Suppressor macrophage (primary cell): ENCODE data around the gene PDZK1IP1.
"Not testable (repeated sequence)": the region's sequence is repeated elsewhere in the genome, so short reads cannot be mapped to it uniquely, and the experiment has no call there.

ENCODE experiments used
- DNase-seq, 4 experiments: peaks; one replicate each; pipeline ENCODE4 v3.0.0-alpha.2; 2020 to 2022

PDZK1IP1 gene

GRCh38 chr1:47223921-47224675 lies 34.3 kb upstream of the PDZK1IP1 start:
- DNase-seq = no peak

DNA sequence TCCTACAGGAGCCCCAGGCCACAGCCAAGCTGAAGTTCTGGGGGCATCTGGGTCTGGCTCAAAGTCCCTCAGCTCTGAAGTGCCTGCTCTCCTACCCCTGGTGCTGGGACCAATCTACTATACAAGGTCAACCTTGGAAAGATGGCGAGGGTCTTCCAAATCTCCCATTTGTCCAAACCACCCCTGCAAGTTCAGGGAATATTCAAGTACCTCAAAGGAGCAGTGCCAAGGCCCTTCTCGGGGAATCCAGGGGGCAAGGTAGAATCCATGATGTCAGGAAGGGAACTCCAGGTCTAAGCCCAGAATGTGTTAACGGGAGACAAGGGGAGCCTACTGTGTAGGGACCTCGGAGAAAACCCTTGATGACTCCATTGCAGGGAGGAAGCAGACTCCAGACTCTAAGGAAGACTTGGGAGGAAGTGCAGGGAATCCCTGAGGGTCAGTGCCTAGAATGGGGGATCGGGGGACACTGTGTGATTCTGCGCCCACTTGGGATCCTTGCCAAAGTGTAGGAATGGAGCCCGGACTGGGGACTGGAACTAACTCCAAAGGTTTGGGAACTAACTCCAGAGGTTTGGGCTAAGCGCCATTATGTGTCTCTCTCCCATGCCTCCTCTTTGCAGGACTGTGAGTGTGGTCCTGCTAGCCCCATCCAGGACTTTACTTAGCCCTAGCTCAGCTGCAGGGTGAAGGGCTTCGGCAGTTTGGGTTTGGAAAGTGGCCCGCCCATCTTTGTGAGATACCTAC lies 33.5 kb upstream of the PDZK1IP1 start:
- no peak for DNase-seq

DNA sequence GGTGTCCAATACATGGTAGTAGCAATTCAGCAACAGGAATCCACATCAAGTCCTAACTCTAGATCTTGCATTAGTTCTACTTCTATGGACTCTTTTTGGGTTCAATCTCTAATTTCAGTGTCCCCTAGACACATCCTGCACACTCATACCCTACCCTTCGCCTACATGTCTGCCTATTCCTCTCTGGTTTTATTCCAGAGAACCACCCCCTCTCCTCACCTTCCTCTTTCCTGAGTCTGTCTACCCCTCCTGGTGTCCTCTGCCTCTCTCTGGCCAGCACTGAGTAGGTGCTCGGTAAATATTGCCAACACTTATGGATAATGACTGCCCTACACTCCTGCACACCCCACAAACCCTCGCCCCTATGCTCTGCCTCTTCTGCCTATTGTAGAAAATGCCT lies 32.6 kb upstream of the PDZK1IP1 start:
- no peak for DNase-seq

DNA sequence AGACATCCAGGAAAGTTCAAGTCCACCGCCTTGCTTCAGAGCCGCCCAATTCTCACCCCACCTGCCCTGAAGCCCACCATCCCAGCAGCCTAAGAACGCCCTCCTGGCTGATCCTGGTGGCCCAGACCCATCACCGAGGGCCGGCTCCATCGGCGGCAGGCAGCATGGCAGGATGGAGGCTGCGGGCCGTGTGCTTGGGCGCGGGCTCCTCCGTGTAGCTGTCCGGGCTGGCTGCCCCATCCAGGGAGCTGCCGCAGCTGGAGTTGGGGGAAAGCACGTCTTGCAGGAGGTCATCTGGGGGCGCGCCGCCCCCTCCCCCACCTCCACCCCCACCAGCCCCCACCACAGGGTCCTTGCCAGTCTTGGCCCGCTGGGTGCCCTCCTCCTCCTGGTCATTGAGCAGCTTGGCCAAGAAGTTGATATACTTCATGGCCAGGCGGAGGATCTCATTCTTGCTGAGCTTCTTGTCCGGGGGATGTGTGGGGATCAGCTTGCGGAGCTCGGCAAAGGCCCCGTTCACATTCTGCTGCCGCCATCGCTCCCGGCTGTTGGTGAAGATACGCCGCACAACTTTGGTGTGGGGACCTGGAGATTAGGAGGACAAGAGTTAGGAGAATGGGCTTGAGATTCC lies 29.9 kb upstream of the PDZK1IP1 start:
- DNase-seq = no peak

DNA sequence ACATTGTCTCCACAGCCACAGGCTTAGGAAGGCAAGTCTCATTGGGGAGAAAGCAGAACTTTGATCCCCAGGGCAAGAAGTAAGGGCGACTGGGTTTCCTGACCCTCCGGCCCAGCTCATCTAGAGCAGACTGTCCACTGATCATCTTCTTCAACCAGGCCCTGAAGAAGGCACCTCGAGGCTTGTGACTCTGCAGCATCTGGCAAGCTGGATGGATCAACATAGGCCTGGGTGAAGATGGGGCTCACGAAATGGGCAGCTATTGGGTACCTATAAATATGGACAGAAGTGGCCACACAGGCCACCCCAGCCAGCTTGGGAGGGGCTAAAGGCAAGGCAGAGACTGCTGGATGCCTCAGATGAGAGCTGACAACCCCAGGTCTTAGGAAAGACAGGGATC lies 29.2 kb upstream of the PDZK1IP1 start:
- DNase-seq = no peak

- DNase-seq = no peak
Measured at GRCh38 chr1:47216278-47217059, 26.6 kb upstream of the PDZK1IP1 start.

- no peak for DNase-seq
Measured at GRCh38 chr1:47215713-47216112, 25.9 kb upstream of the PDZK1IP1 start.

DNA sequence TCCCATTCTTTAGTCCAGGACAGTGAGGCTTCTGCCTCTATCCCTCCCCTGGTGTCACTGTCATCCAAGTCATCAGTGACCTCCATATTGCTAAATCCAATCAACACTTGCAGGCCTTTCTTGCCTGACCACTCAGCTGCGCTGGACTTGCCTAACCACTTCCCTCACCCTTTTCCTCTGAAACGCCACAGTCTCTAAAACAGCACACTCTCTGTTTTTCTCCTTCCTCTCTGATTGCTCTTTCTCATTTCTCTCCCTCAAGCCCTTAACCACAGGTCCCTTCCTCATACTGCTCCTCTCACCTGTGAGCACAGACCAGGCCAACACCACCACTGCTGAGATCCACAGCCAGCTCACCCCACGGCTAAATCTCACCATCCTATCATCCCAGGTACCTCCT lies 24.7 kb upstream of the PDZK1IP1 start:
- DNase-seq = peak; percentile 43 to 72 (median 57)

- no peak for DNase-seq
Measured at GRCh38 chr1:47213230-47213963, 23.6 kb upstream of the PDZK1IP1 start.

DNA sequence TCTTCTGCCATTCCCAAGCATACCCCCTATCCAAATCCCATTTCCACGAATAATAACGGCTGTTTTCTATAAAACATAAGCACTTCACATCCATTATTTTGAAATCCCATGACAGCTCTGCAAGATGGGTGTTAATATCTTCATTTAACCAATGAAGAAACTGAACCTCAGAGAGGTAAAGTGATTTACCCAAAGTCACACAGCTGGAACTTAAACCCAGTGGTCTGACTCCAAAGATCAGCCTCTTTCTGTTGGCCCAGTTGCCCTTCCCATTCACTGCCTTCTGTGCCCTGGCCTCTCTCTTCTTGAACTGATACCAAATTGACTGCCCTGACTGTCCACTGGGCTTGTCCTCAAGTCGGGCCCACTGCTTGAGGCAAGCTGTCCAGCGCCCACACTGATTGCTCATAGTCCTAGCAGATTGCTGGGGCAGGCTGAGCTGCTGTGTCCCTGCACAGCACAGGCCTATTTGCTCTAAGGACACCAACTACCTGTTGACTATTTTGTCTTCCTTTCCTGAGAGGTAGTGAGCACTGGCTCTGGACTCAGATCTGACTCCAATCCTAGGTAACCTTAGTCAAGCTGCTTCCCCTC lies 22.9 kb upstream of the PDZK1IP1 start:
- no peak for DNase-seq

- DNase-seq = peak; percentile 76 to 87 (median 82)
Measured at GRCh38 chr1:47211796-47212269, 22.0 kb upstream of the PDZK1IP1 start.

- no peak for DNase-seq
Measured at GRCh38 chr1:47210666-47211065, 20.8 kb upstream of the PDZK1IP1 start.

- DNase-seq = no peak
Measured at GRCh38 chr1:47209725-47210325, 20.0 kb upstream of the PDZK1IP1 start.

- DNase-seq = no peak
Measured at GRCh38 chr1:47209091-47209490, 19.3 kb upstream of the PDZK1IP1 start.

GRCh38 chr1:47208374-47208850 lies 18.6 kb upstream of the PDZK1IP1 start:
- no peak for DNase-seq

DNA sequence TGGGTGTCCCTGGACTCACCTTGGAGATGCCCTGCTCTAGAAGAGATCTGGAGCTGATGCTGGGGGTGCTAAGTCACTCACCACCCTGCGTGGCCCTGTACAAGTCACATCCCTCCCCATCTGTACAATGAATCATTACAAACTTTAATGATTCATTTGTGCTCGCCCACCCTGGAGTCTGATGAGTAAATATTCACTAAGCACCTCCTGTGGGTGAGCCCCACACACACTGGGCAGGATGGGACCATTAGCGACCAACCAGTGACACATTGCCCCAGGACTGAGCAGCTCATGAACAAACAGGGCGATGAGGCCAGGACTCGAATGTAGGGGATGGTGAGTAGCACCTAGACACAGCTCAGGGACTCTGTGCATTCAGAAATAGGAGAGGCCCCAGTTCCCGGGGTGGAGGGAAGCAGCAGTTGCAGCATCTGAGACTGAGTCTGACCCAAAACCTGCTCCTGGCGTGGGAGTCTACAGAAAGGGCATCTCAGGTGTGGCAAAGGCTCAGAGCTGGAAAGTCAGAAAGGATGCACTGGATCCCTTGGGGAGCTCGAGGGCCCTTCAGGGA lies 18.1 kb upstream of the PDZK1IP1 start:
- no peak for DNase-seq

GRCh38 chr1:47205918-47206317 lies 16.1 kb upstream of the PDZK1IP1 start:
- DNase-seq = no peak

GRCh38 chr1:47203504-47203903 lies 13.7 kb upstream of the PDZK1IP1 start:
- DNase-seq = not testable (repeated sequence)

GRCh38 chr1:47201179-47201578 lies 11.3 kb upstream of the PDZK1IP1 start:
- DNase-seq = peak in 1 of 4 experiments; percentile 29

DNA sequence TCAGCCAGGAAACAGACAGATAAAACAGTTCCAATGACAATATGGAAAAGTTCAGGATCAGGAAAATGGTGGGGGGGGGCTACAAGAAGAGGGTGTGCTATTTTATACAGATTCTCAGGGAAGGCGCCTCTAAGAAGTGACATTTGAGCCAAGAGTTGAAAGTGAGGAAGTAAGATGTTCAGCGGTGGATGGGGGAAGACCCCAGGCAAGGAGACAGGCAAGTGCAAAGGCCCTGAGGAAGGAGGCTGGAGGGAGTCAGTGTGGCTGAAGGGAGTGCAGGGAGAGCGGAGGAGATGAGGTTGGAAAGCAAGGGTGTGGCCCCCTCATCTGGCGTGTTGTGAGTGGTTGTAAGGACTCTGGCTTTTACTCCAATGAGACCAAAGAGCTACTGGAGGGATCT lies 8.4 kb upstream of the PDZK1IP1 start:
- DNase-seq = no peak

DNA sequence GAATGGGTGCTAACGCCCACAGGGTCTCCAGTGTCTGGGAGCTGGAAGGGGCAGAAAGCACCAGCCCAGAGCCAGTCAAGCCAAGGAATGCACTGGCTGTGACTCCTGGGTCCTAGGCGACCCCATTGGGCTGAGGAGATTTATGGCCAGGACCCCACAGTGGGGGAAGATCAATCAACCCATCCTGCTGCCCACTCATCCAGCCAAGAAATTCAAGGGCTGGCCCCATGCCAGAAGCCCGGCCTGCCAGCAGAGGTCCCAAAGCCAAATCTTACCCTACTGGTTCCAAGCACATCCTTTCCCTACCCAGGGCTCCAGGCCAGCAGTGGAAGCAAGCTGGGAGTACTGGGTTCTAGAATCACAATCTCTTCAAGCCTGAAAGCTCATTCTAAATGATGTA lies 6.8 kb upstream of the PDZK1IP1 start:
- DNase-seq = peak in 1 of 4 experiments; percentile 33
